Liver (tissue), 9 donors: ENCODE data around the gene F7. TPM values are rescaled to one million over a fixed set of nuclear protein-coding genes. Genes with fewer than 3 reads are reported as not detected.

Experiments
- DNase-seq: peaks from one replicate; pipeline ENCODE4 v3.0.0-alpha.2; 2017; ENCODE audit warnings: low spot score
- H3K27ac ChIP-seq, 2 donors: one replicate each; pipeline ENCODE4 v1.7.0; 2013; ENCODE audit warnings: inconsistent platforms in 2 of 2, low read length in 2 of 2, control low read depth in 1 of 2, low read depth in 1 of 2, mild to moderate bottlenecking in 1 of 2
- H3K27me3 ChIP-seq, 4 donors: one replicate each; pipeline versions ENCODE4 v1.6.1 to v1.7.0; 2013; ENCODE audit warnings: low read length in 3 of 4, inconsistent platforms in 1 of 4, mild to moderate bottlenecking in 1 of 4, moderate library complexity in 1 of 4; ENCODE audit not compliant: control insufficient read depth in 4 of 4, insufficient read depth in 4 of 4
- H3K36me3 ChIP-seq, 4 donors: one replicate each; pipeline versions ENCODE4 v1.6.1 to v1.7.0; 2013; ENCODE audit warnings: low read length in 3 of 4, mild to moderate bottlenecking in 3 of 4, low read depth in 1 of 4, moderate library complexity in 1 of 4; ENCODE audit not compliant: control insufficient read depth in 4 of 4, insufficient read depth in 3 of 4
- H3K4me1 ChIP-seq, 4 donors: one replicate each; pipeline versions ENCODE4 v1.6.1 to v1.7.0; 2013; ENCODE audit warnings: low read length in 3 of 4, mild to moderate bottlenecking in 3 of 4, moderate library complexity in 1 of 4; ENCODE audit not compliant: control insufficient read depth in 4 of 4, insufficient read depth in 4 of 4
- H3K4me3 ChIP-seq, 3 donors: one replicate each; pipeline versions ENCODE4 v1.6.1 to v1.7.0; 2013; ENCODE audit warnings: low read length in 3 of 3, control low read depth in 1 of 3, low read depth in 1 of 3, mild to moderate bottlenecking in 1 of 3
- H3K9ac ChIP-seq, 2 donors: one replicate each; pipeline ENCODE4 v1.7.0; 2013; ENCODE audit warnings: low read length in 2 of 2, mild to moderate bottlenecking in 2 of 2, moderate library complexity in 2 of 2, control low read depth in 1 of 2, low read depth in 1 of 2
- H3K9me3 ChIP-seq, 4 donors: one replicate each; pipeline versions ENCODE4 v1.6.1 to v1.7.0; 2013; ENCODE audit warnings: low read length in 3 of 4; ENCODE audit not compliant: control insufficient read depth in 4 of 4
- ATF3 ChIP-seq: IDR thresholded peaks from 2 replicates; pipeline ENCODE4 v1.6.1; 2016; ENCODE audit warnings: antibody characterized with exemption
- EGR1 ChIP-seq, 2 donors: IDR thresholded peaks; 2 replicates each; pipeline ENCODE4 v1.6.1; 2016 to 2018; ENCODE audit warnings: antibody characterized with exemption in 2 of 2, low read depth in 2 of 2
- FOXA2 ChIP-seq: IDR thresholded peaks from 2 replicates; pipeline ENCODE4 v1.6.1; 2016; ENCODE audit warnings: antibody characterized with exemption
- HNF4A ChIP-seq, 2 donors: conservative IDR thresholded peaks; 2 replicates each; pipeline ENCODE4 v1.6.1; 2016; ENCODE audit warnings: antibody characterized with exemption in 2 of 2, mild to moderate bottlenecking in 2 of 2
- HNF4G ChIP-seq: IDR thresholded peaks from 2 replicates; pipeline ENCODE4 v1.6.1; 2016; ENCODE audit warnings: antibody characterized with exemption
- JUND ChIP-seq, 2 donors: IDR thresholded peaks; 2 replicates each; pipeline ENCODE4 v1.6.1; 2016; ENCODE audit warnings: antibody characterized with exemption in 2 of 2
- MAX ChIP-seq: IDR thresholded peaks from 2 replicates; pipeline ENCODE4 v1.6.1; 2016; ENCODE audit warnings: antibody characterized with exemption
- RAD21 ChIP-seq, 2 donors: IDR thresholded peaks; 2 replicates each; pipeline ENCODE4 v1.6.1; 2016; ENCODE audit warnings: antibody characterized with exemption in 2 of 2, mild to moderate bottlenecking in 2 of 2
- RXRA ChIP-seq, 2 donors: IDR thresholded peaks; 2 replicates each; pipeline ENCODE4 v1.6.1; 2017 to 2018; ENCODE audit warnings: antibody characterized with exemption in 2 of 2, mild to moderate bottlenecking in 1 of 2
- TAF1 ChIP-seq: conservative IDR thresholded peaks from 2 replicates; pipeline ENCODE4 v1.6.1; 2016; ENCODE audit warnings: antibody characterized with exemption, mild to moderate bottlenecking
- WGBS: extraction: QIAGEN DNeasy Blood & Tissue Kit; methylation state at CpG from one replicate; pipeline ENCODE4 v1.1.7; 2013; 5-methylcytosine and 5-hydroxymethylcytosine counted together
- polyA plus RNA-seq, 2 donors: library from polyadenylated mRNA; stranded (reverse) in 1 of 2; unstranded in 1 of 2; fragments of 200-250 nt in 1 of 2; fragments of >200 nt in 1 of 2; fragmentation: Nextera tagmentation in 1 of 2; extraction: Ambion mirVana in 1 of 2; gene quantifications; one replicate each; pipeline versions ENCODE4 v1.2.1 to v1.2.3, GENCODE V29; 2013 to 2015
- total RNA-seq, 2 donors: library from RNA; depleted of rRNA; stranded (reverse); fragments of >200 nt; gene quantifications; one replicate each; pipeline ENCODE4 v1.2.3, GENCODE V29; 2014
- TF ChIP-seq, protein P1 (sequence below): fragments of 150-350 bp; IDR thresholded peaks from 2 replicates; pipeline ENCODE4 v1.5.1; 2017; ENCODE audit warnings: improper control_type of control experiment, low read depth, low read length; ENCODE audit not compliant: missing input control
- TF ChIP-seq, protein P2 (sequence below): IDR thresholded peaks from 2 replicates; pipeline ENCODE4 v1.6.1; 2016; ENCODE audit warnings: antibody characterized with exemption, mild to moderate bottlenecking
- donor health status: healthy.
- donor health status: healthy.
- donor health status: healthy.
- donor health status: healthy.
- donor health status: healthy.

F7 gene
- total and polyA plus RNA-seq, 4 donors = 46.6 to 92.6 (median 66.2) TPM

DNA sequence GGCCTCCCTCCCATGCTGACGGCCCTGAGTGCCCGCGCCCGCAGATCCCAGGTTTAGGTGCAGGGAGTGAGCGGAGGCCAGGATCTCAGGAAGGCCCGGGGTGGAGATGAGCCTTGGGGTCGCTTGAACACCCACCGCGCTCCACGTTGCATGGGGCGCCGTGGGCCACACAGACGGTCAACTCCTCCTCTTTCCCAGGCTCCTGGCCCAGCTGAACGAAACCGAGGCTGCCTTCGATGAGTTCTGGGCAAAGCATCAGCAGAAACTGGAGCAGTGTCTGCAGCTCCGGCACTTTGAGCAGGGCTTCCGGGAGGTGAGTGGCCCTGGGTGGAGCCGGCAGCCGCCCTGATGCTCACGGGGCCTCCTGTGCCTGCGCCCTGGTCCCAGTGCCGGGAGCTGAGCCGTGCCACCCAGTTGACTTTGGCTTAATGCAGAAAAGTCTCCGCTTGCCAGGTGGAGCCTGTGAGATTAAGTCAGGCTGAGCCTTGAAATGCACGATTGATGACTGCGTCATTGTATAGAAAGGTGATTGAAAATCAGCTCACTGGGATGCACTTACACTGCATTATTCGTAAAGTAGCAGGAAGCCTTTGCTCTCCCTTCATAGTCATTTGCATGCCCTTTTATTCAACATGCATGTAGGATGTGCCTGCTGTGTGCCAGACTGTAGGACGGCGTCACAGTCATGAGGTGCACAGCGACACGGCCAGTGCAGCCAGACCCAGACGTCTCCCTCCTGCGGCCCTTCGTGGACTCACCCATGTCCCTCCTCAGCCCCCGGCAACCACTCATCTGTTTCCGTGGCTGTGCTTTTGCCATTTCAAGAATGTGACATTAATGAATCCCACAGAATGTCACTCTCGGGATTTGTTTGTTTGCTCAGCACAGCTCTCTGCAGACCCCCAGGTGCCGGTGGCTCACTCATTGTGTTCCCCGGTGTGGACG is 35.5 kb upstream of the F7 start:
- no peak overlapping the region for H3K27ac ChIP-seq
- H3K9me3 ChIP-seq = no peaks in the 10 kb centered on the region
- H3K36me3 ChIP-seq = peaks cover 3 to 32% (median 5%) of the 10 kb centered on the region in 4 donors
- TF ChIP-seq, protein P1, sequence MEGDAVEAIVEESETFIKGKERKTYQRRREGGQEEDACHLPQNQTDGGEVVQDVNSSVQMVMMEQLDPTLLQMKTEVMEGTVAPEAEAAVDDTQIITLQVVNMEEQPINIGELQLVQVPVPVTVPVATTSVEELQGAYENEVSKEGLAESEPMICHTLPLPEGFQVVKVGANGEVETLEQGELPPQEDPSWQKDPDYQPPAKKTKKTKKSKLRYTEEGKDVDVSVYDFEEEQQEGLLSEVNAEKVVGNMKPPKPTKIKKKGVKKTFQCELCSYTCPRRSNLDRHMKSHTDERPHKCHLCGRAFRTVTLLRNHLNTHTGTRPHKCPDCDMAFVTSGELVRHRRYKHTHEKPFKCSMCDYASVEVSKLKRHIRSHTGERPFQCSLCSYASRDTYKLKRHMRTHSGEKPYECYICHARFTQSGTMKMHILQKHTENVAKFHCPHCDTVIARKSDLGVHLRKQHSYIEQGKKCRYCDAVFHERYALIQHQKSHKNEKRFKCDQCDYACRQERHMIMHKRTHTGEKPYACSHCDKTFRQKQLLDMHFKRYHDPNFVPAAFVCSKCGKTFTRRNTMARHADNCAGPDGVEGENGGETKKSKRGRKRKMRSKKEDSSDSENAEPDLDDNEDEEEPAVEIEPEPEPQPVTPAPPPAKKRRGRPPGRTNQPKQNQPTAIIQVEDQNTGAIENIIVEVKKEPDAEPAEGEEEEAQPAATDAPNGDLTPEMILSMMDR = no peak
- TF ChIP-seq TAF1 (no peak), RAD21 (IDR thresholded peaks at IDR 0.05) (no peak), FOXA2 (no peak), EGR1 (IDR thresholded peaks at IDR 0.05; ENCODE audit: low read depth in 2 of 2) (no peak), JUND (IDR thresholded peaks at IDR 0.05) (no peak)
- no peak overlapping the region for H3K4me3 ChIP-seq
- no peaks in the 10 kb centered on the region for H3K4me1 ChIP-seq
- no peak overlapping the region for H3K9ac ChIP-seq
- H3K27me3 ChIP-seq = no peaks in the 10 kb centered on the region
- WGBS = 95% methylated on average over 41 of the region's 41 CpGs
- no peak for DNase-seq

- TF ChIP-seq RXRA (IDR thresholded peaks at IDR 0.05) (no peak), MAX (no peak), HNF4G (no peak), ATF3 (no peak), TAF1 (no peak), HNF4A (conservative IDR thresholded peaks at IDR 0.05) (no peak)
- TF ChIP-seq, protein P2, sequence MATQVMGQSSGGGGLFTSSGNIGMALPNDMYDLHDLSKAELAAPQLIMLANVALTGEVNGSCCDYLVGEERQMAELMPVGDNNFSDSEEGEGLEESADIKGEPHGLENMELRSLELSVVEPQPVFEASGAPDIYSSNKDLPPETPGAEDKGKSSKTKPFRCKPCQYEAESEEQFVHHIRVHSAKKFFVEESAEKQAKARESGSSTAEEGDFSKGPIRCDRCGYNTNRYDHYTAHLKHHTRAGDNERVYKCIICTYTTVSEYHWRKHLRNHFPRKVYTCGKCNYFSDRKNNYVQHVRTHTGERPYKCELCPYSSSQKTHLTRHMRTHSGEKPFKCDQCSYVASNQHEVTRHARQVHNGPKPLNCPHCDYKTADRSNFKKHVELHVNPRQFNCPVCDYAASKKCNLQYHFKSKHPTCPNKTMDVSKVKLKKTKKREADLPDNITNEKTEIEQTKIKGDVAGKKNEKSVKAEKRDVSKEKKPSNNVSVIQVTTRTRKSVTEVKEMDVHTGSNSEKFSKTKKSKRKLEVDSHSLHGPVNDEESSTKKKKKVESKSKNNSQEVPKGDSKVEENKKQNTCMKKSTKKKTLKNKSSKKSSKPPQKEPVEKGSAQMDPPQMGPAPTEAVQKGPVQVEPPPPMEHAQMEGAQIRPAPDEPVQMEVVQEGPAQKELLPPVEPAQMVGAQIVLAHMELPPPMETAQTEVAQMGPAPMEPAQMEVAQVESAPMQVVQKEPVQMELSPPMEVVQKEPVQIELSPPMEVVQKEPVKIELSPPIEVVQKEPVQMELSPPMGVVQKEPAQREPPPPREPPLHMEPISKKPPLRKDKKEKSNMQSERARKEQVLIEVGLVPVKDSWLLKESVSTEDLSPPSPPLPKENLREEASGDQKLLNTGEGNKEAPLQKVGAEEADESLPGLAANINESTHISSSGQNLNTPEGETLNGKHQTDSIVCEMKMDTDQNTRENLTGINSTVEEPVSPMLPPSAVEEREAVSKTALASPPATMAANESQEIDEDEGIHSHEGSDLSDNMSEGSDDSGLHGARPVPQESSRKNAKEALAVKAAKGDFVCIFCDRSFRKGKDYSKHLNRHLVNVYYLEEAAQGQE = no peak
- TF ChIP-seq, protein P1 = no peak
- no peak for DNase-seq
- no peak overlapping the region for H3K27ac ChIP-seq
- peaks cover 3 to 31% (median 5%) of the 10 kb centered on the region in 4 donors for H3K36me3 ChIP-seq
- H3K4me3 ChIP-seq = no peak overlapping the region
- no peak overlapping the region for H3K9ac ChIP-seq
- H3K9me3 ChIP-seq = no peaks in the 10 kb centered on the region
- 85% methylated on average over 8 of the region's 8 CpGs for WGBS
- H3K27me3 ChIP-seq = no peaks in the 10 kb centered on the region
- no peaks in the 10 kb centered on the region for H3K4me1 ChIP-seq
These were observed 34.7 kb upstream of the F7 start for GRCh38 chr13:113070855-113071254.
